Sigmoid colon (tissue), 4 donors: ENCODE measurements around the gene MTOR.

Experiments used
- POLR2A ChIP-seq, 2 donors: fragments of 450-650 bp; IDR thresholded peaks; one replicate each; pipeline ENCODE4 v1.6.1; 2016; ENCODE audit warnings: antibody characterized with exemption in 2 of 2, mild to moderate bottlenecking in 2 of 2, moderate library complexity in 2 of 2
- POLR2AphosphoS5 ChIP-seq, 4 donors: sonication (generic); formaldehyde crosslinking; IDR thresholded peaks; one replicate each; pipeline ENCODE4 v1.6.1; 2017; ENCODE audit warnings: antibody characterized with exemption in 4 of 4

GRCh38 chr1:11216074-11216473, 46.3 kb downstream of the MTOR start:
- TF ChIP-seq POLR2AphosphoS5 (IDR thresholded peaks at IDR 0.05) (no peak), POLR2A (IDR thresholded peaks at IDR 0.05) (no peak)
